Right lung (tissue), 5 donors: ENCODE data around the gene ZNF793. TPM values are rescaled to one million over a fixed set of nuclear protein-coding genes. Genes with fewer than 3 reads are reported as not detected.

ENCODE experiments used
- DNase-seq, 2 donors: peaks; one replicate each; pipeline ENCODE4 v3.0.0-alpha.2; 2013
- polyA plus RNA-seq, 5 donors: library from polyadenylated mRNA; unstranded; fragments of 120-200 nt; gene quantifications; one replicate each; pipeline versions ENCODE4 v1.2.1 to v1.2.3, GENCODE V29; 2013; ENCODE audit warnings: inconsistent platforms in 1 of 5, low replicate concordance in 1 of 5; ENCODE audit not compliant: insufficient read length in 5 of 5, insufficient read depth in 1 of 5

The ZNF793 gene
- polyA plus RNA-seq, 5 donors, result 19.5 to 40.2 (median 33.5) TPM

DNA sequence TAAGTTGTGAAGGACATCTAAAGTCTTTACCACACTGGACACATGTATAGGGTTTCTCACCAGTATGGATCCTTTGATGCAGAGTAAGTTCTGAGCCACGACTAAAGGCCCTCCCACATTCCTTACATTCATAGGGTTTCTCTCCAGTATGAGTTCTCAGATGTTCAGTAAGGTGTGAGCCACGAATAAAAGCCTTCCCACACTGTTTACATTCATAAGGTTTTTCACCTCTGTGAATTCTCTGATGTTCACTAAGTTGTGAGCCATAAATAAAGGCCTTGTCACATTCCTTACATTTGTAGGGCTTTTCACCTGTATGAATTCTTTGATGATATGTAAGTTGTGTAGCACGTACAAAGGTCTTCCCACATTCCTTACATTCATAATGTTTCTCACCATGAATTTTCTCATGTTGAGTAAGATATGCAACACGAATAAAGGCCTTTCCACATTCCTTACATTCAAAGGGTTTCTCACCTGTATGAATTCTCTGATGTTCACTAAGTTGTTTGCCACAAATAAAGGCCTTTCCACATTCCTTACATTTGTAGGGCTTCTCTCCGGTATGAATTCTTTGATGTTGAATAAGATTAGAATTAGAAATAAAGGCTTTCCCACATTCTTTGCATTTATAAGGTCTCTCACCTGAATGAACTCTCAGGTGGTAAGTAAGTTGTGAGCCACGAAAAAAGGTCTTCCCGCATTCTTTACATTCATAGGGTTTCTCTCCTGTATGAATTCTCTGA is 58.1 kb downstream of the ZNF793 start:
- no peak for DNase-seq

DNA sequence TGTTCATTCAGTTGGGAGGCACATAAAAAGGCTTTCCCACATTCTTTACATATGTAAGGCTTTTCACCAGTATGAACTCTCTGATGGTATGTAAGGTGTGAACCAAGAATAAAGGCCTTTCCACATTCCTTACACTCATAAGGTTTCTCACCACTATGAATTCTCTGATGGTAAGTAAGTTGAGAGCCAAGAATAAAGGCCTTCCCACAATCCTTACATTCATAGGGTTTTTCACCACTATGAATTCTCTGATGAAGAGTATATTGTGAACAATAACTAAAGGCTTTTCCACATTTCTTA is 58.6 kb downstream of the ZNF793 start:
- no peak for DNase-seq

DNA sequence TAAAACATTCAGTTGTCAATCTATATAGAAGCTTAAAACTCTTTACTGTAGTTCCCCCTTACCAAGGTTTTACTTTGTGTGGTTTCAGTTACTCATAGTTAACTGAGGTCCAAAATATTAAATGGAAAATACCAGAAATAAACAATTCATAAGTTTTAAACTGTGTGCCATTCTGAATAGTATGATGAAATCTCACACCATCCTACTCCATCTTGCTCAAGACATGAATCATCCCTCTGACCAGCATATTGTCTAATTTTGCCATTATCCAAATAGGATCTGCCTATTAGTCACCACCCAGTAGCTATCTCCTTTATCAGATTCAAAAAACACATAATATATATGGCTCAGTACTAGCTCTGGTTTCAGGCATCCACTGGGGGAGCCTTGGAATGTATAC is 65.5 kb downstream of the ZNF793 start:
- no peak for DNase-seq

DNA sequence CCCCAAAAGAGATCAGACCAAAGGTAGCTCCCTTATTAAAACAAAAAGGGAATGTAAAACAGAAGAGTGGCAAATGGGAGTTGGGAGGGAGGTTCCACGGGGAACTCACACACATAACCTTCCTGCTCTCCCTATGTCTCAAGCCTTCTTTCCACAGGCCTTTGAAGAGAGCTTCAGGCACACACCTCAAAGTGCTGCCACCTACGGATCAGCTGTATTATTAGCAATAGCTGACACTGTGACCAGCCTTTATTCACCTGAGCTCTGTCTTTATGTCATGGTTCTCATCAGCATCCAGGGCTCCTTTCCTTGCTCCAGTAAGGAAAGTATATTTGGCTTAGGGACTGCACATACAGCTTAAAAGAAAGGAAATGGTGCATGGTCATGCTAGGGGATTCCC is 76.6 kb downstream of the ZNF793 start:
- no peak for DNase-seq

Other genes starting within 250 kb of the ZNF793 start
- 10 to 100 TPM in 4 of 5 donors, 1 to 10 TPM in 1; 7.1 to 11.5 (median 10.4) TPM for gene ZNF527, start 135.8 kb upstream of the ZNF793 start, polyA plus RNA-seq
- gene ZNF569, start 39.5 kb upstream of the ZNF793 start, polyA plus RNA-seq, result 10 to 100 TPM in 3 of 5 donors, 1 to 10 TPM in 2; 7.3 to 15.7 (median 11.8) TPM
- gene ZNF570, start 37.6 kb upstream of the ZNF793 start, polyA plus RNA-seq, result 10 to 100 TPM in 2 of 5 donors, 1 to 10 TPM in 3; 6.5 to 12.7 (median 10.0) TPM
- 10 to 100 TPM in 4 of 5 donors, 1 to 10 TPM in 1; 9.1 to 15.6 (median 11.6) TPM for gene ZNF571, start 87.9 kb downstream of the ZNF793 start, polyA plus RNA-seq
- gene ZNF540, start 87.9 kb downstream of the ZNF793 start, polyA plus RNA-seq, result 1 to 10 TPM; 4.9 to 7.2 (median 6.9) TPM
- gene ZFP30, start 148.5 kb downstream of the ZNF793 start, polyA plus RNA-seq, result 10 to 100 TPM; 14.2 to 29.2 (median 22.6) TPM
- 10 to 100 TPM in 4 of 5 donors, 1 to 10 TPM in 1; 9.4 to 14.1 (median 11.7) TPM for gene ZNF607, start 212.8 kb downstream of the ZNF793 start, polyA plus RNA-seq